Mammary epithelial cell (primary cell): ENCODE data around the gene CDKN2A.

Experiments
- EZH2 ChIP-seq: IDR thresholded peaks from 2 replicates; pipeline ENCODE4 v1.6.1; 2012; ENCODE audit warnings: low read length, inconsistent platforms, borderline replicate concordance
- TF ChIP-seq, protein P1 (sequence below), 2 donors: IDR thresholded peaks in 1 of 2; conservative IDR thresholded peaks in 1 of 2; 2 replicates each; pipeline ENCODE4 v1.5.1; 2011 to 2012; ENCODE audit warnings: inconsistent platforms in 2 of 2, low read length in 2 of 2, mild to moderate bottlenecking in 2 of 2, control low read depth in 1 of 2, low read depth in 1 of 2; ENCODE audit not compliant: insufficient read depth in 1 of 2; ENCODE audit errors: extremely low read depth in 1 of 2

DNA sequence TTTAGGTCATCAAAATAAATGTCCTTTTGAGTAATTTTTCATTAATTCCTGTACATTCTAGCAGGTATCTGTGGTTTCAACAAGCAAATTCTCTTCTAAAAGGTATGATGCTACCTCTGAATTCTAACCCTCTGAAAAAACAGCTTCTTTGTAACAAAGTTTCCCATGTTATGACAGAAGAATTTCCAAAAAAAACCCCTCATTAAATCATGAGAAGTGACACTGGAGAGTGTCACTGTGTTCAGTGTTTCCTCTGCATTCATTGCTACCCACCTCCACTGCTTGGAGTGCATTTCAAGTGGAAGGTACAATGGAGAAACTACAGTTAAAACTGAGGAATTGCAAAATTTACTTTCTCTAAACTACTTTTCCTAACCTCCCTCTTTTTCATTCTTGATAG is 10.1 kb downstream of the CDKN2A start:
- TF ChIP-seq, protein P1, sequence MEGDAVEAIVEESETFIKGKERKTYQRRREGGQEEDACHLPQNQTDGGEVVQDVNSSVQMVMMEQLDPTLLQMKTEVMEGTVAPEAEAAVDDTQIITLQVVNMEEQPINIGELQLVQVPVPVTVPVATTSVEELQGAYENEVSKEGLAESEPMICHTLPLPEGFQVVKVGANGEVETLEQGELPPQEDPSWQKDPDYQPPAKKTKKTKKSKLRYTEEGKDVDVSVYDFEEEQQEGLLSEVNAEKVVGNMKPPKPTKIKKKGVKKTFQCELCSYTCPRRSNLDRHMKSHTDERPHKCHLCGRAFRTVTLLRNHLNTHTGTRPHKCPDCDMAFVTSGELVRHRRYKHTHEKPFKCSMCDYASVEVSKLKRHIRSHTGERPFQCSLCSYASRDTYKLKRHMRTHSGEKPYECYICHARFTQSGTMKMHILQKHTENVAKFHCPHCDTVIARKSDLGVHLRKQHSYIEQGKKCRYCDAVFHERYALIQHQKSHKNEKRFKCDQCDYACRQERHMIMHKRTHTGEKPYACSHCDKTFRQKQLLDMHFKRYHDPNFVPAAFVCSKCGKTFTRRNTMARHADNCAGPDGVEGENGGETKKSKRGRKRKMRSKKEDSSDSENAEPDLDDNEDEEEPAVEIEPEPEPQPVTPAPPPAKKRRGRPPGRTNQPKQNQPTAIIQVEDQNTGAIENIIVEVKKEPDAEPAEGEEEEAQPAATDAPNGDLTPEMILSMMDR (conservative IDR thresholded peaks at IDR 0.05 in 1 of 2, IDR thresholded peaks at IDR 0.05 in 1 of 2; ENCODE audit: extremely low read depth in 1 of 2, insufficient read depth in 1 of 2, low read depth in 1 of 2, low read length in 2 of 2), result no peak
- TF ChIP-seq EZH2, result no peak
